Fibroblast of pulmonary artery (primary cell): ENCODE results near the gene FADS3.

Experiments
- DNase-seq: peaks from one replicate; pipeline ENCODE4 v3.0.0-alpha.2; 2010; ENCODE audit warnings: low read depth
- H3K4me3 ChIP-seq: replicated peaks from 2 replicates; pipeline ENCODE4 v1.5.1; 2011; ENCODE audit warnings: low read depth, mild to moderate bottlenecking, control low read depth, low read length, moderate library complexity
- CTCF ChIP-seq: IDR thresholded peaks from 2 replicates; pipeline ENCODE4 v1.5.1; 2011; ENCODE audit warnings: mild to moderate bottlenecking, control low read depth, low read length, inconsistent platforms; ENCODE audit errors: missing control alignments

FADS3 gene

DNA sequence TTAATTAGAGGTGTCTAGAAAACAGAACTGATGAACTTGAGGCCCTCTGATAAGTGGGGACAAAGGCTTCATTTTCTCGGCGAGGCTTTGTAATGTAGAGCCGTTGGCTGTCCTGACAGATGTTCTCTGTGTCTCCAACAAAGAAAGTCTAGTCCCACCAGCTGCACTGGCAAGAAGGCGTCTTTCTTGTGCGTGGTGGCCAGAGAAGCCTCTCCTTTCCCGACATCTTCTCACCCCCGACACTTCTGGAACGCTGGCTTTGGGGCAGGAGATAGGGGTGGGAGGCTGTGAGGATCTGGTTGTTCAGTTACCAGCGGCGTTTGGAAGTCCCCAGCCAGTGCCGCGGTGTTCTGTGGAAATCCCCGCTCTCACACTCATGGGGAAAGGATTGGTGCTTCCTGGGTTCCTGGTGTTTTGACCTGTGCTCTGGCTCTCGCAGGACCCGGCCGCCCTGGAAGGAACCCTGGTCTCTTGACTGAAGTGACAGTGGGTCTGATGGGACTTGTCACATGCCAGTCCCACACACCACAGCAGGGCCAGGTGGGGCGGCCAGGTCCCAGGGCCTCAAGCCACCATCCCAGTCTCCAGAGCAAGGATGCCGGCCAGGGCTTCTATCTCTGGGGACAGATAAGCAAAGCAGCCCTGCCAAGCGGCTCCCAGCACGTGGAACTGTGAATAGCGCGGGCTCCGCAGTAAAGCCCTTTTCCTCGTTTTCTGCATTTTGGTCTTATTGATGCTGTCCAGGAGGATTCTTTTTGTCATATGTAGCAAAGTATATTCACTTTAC lies 40.0 kb downstream of the FADS3 start:
- no peak for DNase-seq
- no peak for TF ChIP-seq CTCF
- H3K4me3 ChIP-seq = no peak overlapping the region

DNA sequence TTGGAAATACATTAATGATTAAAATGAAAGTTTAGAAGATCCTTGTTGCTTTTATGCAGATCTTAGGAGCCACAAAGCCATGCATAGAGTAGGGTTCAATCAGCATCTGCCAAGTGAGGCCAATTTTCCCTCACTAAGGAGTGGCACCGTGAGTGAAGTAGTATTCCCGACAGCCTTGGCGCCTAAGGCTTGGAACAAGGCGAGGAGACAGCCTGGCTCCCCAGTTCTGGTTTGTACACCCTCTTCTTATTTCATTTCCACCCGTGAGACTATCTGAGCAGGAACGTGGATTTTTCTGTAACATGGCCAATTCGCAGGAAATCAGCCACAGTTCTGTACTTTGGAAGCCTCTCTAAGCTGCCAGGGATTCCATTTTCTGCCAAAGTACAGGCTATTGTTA lies 40.7 kb downstream of the FADS3 start:
- DNase-seq = no peak
- H3K4me3 ChIP-seq = no peak overlapping the region
- TF ChIP-seq CTCF = no peak

GRCh38 chr11:61848631-61849030 lies 42.7 kb downstream of the FADS3 start:
- no peak overlapping the region for H3K4me3 ChIP-seq
- no peak for DNase-seq

DNA sequence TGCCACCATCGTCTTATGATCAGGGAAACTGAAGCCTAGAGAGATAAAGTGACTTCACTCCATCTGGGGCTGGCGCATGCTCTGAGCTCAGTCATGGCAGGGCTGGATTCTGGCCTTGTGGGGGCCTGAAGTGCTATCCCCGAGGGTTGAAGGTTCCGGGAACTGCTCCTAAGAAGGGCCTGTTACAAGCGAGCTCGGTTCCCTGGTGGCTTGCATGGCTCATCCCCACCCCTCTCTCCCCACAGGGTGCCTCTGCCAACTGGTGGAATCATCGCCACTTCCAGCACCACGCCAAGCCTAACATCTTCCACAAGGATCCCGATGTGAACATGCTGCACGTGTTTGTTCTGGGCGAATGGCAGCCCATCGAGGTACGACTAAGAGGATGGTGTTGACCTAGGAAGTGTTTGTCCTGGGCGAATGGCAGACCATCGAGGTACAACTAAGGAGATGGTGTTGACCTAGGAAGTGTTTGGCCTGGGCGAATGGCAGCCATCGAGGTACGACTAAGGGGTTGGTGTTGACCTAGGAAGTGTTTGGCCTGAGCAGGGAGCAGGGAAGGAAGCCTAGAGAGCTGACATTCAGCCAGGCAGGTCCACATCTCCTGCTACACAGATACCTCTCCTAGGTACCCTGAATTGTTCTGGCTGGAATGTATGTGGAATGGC lies 43.3 kb downstream of the FADS3 start:
- H3K4me3 ChIP-seq = no peak overlapping the region
- no peak for TF ChIP-seq CTCF
- no peak for DNase-seq

More at GRCh38 chr11:61848631-61849030, 42.7 kb downstream of the FADS3 start:
- TF ChIP-seq CTCF = no peak

DNA sequence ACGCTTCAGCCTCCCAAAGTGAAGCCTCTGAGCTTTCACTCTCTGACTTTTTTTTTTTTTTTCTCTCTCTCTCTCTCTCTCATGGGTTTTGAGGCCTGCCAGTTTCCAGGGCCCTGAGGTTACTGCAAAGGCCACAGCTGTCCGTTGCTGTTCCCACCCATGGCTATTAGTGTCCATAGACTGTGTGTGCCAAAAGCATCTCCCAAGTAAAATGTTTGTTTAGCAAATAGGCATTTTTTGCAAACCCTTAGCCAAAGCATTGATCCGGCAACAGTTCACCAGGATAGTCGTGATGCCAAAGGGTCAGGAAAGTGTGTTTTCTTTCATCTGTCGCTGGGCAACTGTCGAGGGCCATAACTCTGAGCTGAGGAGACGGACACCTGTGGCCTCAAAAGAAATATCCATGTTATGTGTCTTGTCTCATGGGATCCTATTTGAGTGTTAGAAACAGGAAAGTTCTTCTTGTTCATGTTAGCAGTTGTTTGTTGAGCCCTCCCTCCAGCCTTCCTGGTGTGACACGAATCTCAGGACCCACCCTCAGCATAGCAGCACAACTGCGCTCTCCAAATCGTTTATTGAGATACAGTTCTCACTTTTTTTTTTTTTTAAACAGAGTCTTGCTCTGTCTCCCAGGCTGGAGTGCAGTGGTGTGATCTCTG lies 44.9 kb downstream of the FADS3 start:
- TF ChIP-seq CTCF = no peak
- no peak for DNase-seq
- no peak overlapping the region for H3K4me3 ChIP-seq

- TF ChIP-seq CTCF = no peak
- DNase-seq = no peak
- no peak overlapping the region for H3K4me3 ChIP-seq
Observed at GRCh38 chr11:61844909-61845565, 46.3 kb downstream of the FADS3 start.
